H7 (cell line): ENCODE results near the gene CDIPT. TPM values are rescaled to one million over a fixed set of nuclear protein-coding genes. Genes with fewer than 3 reads are reported as not detected.

Source experiments
- DNase-seq: peaks from one replicate; pipeline ENCODE4 v3.0.0; 2012
- H3K27me3 ChIP-seq: 2 replicates; pipeline ENCODE4 v1.6.0; 2011; ENCODE audit warnings: mild to moderate bottlenecking, low read length; ENCODE audit not compliant: control insufficient read depth, insufficient read depth
- H3K36me3 ChIP-seq: replicated peaks from 2 replicates; pipeline ENCODE4 v1.5.1; 2011; ENCODE audit warnings: low read length; ENCODE audit not compliant: control insufficient read depth, insufficient read depth
- H3K4me3 ChIP-seq: 2 replicates; pipeline ENCODE4 v1.5.1; 2011; ENCODE audit warnings: low read depth, mild to moderate bottlenecking, control low read depth, low read length, moderate library complexity; ENCODE audit not compliant: insufficient read depth
- total RNA-seq: library from RNA; depleted of rRNA; stranded (reverse); fragments of >200 nt; shearing (Covaris generic); gene quantifications from 2 replicates; pipeline ENCODE4 v1.2.3, GENCODE V29; 2014

CDIPT gene
- total RNA-seq, 1 experiment from 2014 or later, result 91.3 TPM

GRCh38 chr16:29858974-29859373 is 4.1 kb downstream of the CDIPT start:
- no peak overlapping the region for H3K4me3 ChIP-seq
- peaks cover 6% of the 10 kb centered on the region for H3K36me3 ChIP-seq
- DNase-seq, result peak; percentile 33
- no peaks in the 10 kb centered on the region for H3K27me3 ChIP-seq

- DNase-seq, result no peak
- Histone ChIP-seq H3K27me3 (no peaks in the 10 kb centered on the region), H3K36me3 (peaks cover 6% of the 10 kb centered on the region), H3K4me3 (no peak overlapping the region)
Observed at GRCh38 chr16:29858149-29858849, 4.7 kb downstream of the CDIPT start.

GRCh38 chr16:29857133-29857760 is 5.8 kb downstream of the CDIPT start:
- Histone ChIP-seq H3K36me3 (peaks cover 6% of the 10 kb centered on the region), H3K27me3 (no peaks in the 10 kb centered on the region), H3K4me3 (no peak overlapping the region)
- DNase-seq, result no peak

- no peak for DNase-seq
- Histone ChIP-seq H3K27me3 (no peaks in the 10 kb centered on the region), H3K4me3 (no peak overlapping the region), H3K36me3 (no peaks in the 10 kb centered on the region; the same call in 1 of the 2 replicates)
Observed at GRCh38 chr16:29854520-29855100, 8.4 kb downstream of the CDIPT start.

- Histone ChIP-seq H3K4me3 (no peak overlapping the region), H3K36me3 (no peaks in the 10 kb centered on the region), H3K27me3 (no peaks in the 10 kb centered on the region)
- no peak for DNase-seq
Observed at GRCh38 chr16:29852654-29853053, 10.4 kb downstream of the CDIPT start.

- no peaks in the 10 kb centered on the region for H3K27me3 ChIP-seq
- H3K4me3 ChIP-seq, result no peak overlapping the region
- H3K36me3 ChIP-seq, result no peaks in the 10 kb centered on the region
- DNase-seq, result no peak
Observed at GRCh38 chr16:29850998-29851397, 12.0 kb downstream of the CDIPT start.

GRCh38 chr16:29849505-29849904 is 13.5 kb downstream of the CDIPT start:
- peak; percentile 69 for DNase-seq
- no peaks in the 10 kb centered on the region for H3K27me3 ChIP-seq
- no peaks in the 10 kb centered on the region for H3K36me3 ChIP-seq
- no peak overlapping the region for H3K4me3 ChIP-seq

GRCh38 chr16:29848420-29849297 is 14.4 kb downstream of the CDIPT start:
- peak; percentile 89 for DNase-seq
- Histone ChIP-seq H3K27me3 (no peaks in the 10 kb centered on the region), H3K4me3 (no peak overlapping the region), H3K36me3 (no peaks in the 10 kb centered on the region)

- no peak overlapping the region for H3K4me3 ChIP-seq
- H3K27me3 ChIP-seq, result no peaks in the 10 kb centered on the region
- DNase-seq, result peak; percentile 24
- H3K36me3 ChIP-seq, result no peaks in the 10 kb centered on the region; the same call in 1 of the 2 replicates
Observed at GRCh38 chr16:29845656-29846055, 17.4 kb downstream of the CDIPT start.

GRCh38 chr16:29844575-29845331 is 18.3 kb downstream of the CDIPT start:
- Histone ChIP-seq H3K4me3 (no peak overlapping the region), H3K27me3 (no peaks in the 10 kb centered on the region), H3K36me3 (no peaks in the 10 kb centered on the region; the same call in 1 of the 2 replicates)
- DNase-seq, result peak; percentile 22

- DNase-seq, result no peak
- Histone ChIP-seq H3K4me3 (no peak overlapping the region), H3K36me3 (no peaks in the 10 kb centered on the region; the same call in 1 of the 2 replicates), H3K27me3 (no peaks in the 10 kb centered on the region)
Observed at GRCh38 chr16:29843931-29844330, 19.1 kb downstream of the CDIPT start.

GRCh38 chr16:29842732-29843346 is 20.2 kb downstream of the CDIPT start:
- H3K36me3 ChIP-seq, result no peaks in the 10 kb centered on the region; the same call in 1 of the 2 replicates
- DNase-seq, result no peak
- H3K27me3 ChIP-seq, result no peaks in the 10 kb centered on the region
- no peak overlapping the region for H3K4me3 ChIP-seq

- no peak for DNase-seq
- Histone ChIP-seq H3K27me3 (no peaks in the 10 kb centered on the region), H3K4me3 (no peak overlapping the region), H3K36me3 (no peaks in the 10 kb centered on the region; the same call in 1 of the 2 replicates)
Observed at GRCh38 chr16:29841631-29842030, 21.4 kb downstream of the CDIPT start.
